ENCODE measurements around the gene SUPT16H.
A peak's percentile ranks its signal among the peaks of the same experiment; 100 is the strongest.
"Not testable (repeated sequence)": the region's sequence is repeated elsewhere in the genome, so short reads cannot be mapped to it uniquely, and the experiment has no call there.

SUPT16H gene

DNA sequence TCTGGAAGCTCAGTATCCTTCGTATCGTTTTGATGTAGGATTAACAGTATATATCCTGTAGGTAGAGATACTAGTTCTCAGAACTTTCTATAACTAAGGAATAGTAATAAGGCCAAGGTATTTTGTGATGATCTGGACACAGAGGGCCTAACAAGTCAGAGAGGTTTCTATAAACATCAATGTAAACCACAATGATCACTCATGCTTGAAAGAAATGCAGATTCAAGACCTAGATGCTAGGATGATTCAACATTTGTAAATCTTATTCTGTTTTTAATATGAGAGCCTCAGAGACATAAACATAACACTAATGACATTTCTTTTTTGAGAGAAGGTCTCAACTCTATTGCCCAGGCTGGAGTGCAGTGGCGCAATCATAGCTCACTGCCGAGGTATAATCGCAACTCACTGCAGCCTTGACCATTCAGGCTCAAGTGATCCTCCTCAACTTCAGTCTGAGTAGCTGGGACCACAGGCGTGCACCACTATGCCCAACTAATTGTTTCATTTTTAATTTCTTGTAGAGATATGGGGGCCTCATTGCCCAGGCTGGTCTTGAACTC, 16.2 kb downstream of the SUPT16H start:
- no peak for DNase-seq (ENCODE audit: low read depth)

DNA sequence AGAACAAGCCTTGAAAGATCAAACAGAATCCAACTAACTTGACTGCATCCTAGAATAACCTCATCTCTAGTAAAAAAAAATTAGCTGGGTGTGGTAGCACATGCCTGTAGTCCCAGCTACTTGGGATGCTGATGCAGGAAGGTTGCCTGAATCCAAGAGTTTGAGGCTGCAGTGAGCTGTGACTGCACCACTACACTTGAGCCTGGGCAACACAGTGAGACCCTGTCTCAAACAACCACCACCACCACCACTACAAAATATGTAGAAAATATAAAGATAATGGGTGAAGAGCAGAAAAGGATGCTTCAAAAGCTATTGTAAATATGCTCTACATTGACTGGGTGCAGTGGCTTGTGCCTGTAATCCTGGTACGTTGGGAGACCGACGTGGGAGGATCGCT, 27.3 kb downstream of the SUPT16H start:
- DNase-seq (ENCODE audit: low read depth): no peak

DNA sequence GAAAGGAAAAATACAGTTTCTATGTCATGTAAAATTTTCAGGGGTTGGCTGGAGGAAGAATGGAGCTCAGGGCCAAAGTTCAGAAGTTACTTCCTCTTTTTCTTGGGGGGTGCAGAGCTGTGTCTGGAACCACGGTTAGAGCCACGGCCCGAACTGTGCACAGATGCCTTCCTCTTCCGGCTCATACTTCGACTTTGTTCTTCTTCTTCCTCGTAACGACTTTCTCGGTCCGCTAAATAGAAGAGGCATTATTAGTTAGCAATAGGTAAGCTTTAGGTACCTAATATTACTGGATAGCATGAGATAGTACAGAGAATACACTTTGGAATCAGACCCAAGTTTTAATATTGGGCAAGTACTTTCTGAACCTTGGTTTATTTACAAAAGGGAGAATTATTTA, 31.2 kb downstream of the SUPT16H start:
- DNase-seq (ENCODE audit: low read depth): no peak

DNA sequence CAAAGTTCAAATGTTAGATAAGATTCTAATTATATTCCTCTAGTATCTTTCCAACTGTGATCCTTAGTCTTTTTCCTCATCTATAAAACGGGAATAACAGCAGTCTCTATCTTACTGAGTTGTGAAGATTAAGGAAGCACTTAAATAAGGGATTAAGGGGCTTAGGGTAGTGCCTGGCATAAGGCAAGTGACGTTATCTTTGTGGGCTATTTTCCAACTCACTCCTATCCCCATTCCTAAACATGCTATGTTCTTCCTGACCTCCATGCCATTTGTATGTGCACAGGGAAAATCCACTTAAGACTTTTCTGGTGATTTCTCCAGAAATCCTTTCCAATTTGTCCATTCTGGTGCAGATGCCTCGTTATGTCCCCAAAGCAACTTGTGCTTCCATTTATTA, 33.3 kb downstream of the SUPT16H start:
- DNase-seq (ENCODE audit: low read depth): no peak

DNA sequence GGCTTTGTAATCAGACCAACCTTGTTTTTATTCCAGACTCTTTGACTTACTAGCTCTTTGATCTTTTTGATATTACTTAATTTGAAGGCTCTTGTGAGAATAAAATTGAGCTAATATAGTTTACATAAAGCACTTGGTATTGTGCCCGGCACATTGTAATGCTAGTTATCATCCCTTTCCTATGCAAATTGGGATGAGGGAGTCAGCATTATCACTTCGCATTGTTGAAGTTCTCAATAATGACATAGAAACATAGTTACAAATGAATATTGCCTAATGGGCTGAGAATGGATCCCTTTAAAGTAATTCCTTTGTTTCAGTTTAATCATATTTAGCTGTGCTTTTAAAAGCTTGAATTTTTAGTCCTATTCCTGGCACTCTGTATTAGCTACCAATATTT, 36.6 kb downstream of the SUPT16H start:
- DNase-seq (ENCODE audit: low read depth): no peak

DNA sequence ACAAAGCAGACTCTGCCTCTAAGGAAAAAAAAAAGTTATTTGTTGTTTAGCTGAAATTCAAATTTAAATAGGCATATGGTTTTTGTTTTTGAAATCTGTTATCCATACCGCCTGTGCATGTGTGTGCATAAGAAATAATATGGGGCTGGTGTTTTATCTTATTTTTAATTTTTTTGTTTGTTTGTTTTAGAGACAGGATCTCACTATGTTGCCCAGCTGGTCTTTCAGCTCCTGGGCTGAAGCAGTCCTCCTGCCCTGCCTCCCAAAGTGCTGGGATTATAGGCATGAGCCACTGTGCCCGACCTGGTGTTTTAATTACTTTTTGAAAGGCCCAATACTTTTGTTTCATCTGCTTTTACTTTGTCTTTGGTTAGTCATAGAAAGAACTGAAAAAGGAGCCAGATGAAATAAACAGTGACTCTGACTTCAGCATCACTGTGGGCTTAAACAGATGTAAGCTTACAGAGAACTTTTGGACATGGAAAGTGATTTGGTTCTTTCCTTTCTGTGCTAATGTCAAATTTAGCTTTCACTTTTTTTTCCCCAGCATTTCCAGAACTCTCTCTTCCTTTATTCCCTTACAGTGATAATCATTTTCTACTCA, 37.2 kb downstream of the SUPT16H start:
- DNase-seq (ENCODE audit: low read depth): no peak

DNA sequence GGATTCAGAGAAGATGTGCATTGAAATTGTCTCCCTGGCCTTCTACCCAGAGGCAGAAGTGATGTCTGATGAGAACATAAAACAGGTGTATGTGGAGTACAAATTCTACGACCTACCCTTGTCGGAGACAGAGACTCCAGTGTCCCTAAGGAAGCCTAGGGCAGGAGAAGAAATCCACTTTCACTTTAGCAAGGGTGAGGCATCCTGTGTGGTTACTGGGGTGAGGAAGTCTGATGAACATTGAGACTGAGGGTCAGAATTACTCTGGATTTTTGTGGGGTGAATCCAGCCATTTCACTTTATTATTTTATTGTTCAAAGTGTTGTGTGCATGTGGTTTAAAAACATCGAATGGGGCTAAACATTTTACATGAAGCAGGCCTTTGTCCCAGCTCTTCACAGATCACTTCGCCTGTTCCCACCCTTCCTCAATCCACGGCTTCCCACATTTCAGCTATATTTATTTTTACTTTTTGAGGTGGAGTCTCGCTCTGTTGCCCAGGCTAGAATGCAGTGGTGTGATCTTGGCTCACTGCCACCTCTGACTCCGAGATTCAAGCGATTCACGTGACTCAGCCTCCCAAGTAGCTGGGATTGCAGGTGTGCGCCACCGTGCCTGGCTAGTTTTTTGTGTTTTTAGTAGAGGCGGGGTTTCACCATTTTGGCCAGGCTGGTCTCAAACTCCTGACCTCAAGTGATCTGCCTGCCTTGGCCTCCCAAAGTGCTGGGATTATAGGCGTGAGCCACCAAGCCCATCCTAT, 40.6 kb downstream of the SUPT16H start:
- no peak for DNase-seq (ENCODE audit: low read depth)

DNA sequence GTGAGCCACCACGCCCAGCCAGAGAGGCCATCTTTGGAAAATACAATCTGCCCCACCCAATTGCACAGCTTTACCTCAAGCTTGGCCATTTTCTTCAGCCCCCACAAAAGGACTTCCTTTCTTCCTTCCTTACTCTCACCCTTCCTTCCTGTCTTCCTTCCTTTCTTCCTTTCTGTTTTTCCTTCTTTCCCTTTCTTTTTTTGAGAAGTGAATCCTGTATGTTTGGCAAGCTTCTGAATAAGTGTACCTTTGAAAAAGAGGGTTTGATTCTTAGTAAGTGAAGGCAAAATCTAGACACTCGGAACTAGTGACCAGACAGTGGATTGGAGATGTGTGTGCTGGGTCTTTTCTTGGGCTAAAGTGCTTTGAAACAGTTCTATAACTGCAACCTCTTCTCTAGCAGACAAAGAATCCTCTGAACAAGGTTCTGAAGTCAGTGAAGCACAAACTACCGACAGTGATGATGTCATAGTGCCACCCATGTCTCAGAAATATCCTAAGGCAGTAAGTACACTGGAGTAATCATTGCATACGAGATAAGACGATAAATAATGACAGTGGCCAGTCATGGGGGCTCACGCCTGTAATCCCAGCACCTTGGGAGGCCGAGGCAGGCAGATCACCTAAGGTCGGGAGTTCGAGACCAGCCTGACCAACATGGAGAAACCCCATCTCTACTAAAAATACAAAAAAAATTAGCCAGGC, 49.5 kb downstream of the SUPT16H start:
- no peak for DNase-seq (ENCODE audit: low read depth)

DNA sequence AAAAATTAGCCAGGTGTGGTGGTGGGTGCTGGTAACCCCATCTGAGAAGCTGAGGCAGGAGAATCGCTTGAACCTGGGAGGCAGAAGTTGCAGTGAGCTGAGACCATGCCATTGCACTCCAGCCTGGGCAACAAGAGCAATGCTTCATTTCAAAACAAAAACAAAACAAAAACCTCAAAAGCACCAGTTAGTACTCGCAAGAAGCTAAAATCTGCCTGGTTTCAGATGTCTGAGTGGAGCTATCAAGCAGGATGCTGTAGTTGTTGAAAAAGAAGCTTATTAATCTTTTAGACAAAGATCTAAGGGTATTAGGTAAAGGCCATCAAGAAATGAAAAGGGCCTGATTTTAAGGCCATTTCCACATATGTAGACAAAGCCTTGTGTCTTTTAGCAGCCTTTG, 50.9 kb downstream of the SUPT16H start:
- no peak for DNase-seq (ENCODE audit: low read depth)

DNA sequence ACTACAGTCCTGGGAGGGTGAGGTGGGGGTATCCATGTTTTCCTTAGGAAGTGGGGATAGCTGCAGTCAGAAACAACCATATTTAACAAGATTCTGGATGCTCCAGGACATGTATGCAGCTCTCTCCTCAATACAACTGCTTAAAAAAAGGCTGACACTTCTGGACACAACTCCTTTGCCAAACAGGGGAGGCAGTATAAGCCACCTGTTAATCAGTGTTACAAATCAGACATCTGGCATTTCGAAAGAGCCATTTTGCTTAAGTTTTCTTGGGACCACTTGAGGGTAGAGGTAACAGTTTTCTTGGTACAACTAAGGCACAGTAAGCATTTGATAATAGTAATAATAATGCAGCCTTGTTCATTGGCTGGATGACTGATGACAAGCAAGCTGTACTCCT, 56.8 kb downstream of the SUPT16H start:
- DNase-seq (ENCODE audit: low read depth): no peak

DNA sequence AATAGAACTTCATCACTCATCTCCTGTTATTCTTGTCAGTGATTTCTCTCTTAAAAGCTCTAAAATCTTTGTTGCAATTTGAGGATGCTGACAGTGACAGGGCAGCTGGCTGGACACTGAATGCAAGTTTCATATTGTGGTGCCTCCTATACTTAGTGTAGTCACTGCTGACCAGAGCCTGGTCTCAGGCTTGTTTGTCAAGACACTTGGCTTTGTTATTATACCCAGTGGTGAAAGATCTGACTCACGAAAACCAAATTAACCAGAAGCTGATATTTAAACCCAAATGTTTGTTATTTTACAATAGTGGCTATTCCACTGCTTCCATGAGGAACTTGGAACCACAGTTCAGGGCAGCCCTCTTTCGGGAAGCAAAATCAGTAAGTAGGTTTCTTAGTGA, 61.1 kb downstream of the SUPT16H start:
- no peak for DNase-seq (ENCODE audit: low read depth)

DNA sequence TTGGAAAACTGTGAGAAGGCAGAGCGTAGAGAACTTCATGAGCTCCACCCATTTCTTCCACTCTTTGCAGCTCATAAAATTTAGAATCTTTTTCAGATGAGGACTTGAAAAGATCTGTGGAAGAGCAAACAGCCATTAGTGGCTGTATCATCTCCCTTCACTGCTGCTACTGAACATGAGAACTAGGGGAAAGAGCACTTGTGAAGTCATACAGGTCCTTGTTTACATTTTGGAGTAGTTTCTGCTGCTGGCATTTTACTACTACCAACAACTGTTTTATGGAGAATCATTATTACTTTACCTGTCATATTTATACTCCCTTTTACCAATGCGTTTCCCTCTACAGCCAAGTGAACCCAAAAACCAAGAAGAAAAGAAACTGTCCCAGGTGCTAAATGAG, 62.9 kb downstream of the SUPT16H start:
- no peak for DNase-seq (ENCODE audit: low read depth)

DNA sequence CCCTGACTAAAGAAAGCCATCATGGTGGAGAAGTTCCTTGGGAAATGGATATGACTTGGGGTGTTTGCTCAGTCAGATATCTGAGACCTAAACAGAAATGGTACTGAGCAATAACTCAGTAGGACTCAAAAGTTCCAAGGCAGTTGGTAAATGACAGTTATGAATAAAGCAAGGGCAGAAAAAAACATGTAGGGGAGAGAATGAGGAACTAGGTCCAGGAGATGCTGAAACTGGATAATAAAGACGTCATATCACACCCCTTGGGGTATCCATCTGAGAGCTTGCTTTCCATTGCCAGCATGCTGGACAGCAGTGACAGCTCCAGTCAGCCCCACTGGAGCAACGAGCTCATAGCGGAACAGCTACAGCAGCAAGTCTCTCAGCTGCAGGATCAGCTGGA, 66.4 kb downstream of the SUPT16H start:
- DNase-seq (ENCODE audit: low read depth): no peak

DNA sequence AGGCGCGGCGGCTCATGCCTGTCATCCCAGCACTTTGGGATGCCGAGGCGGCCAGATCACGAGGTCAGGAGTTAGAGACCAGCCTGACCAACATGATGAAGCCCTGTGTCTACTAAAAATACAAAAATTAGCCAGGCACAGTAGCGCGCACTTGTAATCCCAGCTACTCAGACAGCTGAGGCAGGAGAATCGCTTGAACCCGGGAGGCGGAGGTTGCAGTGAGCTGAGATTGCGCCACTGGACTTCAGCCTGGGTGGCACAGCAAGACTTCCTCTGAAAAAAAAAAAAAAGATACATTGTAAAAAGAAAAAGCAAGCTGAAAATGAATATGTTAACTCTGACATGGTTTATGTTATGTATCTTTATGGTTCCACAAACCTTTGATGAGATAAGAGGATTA, 70.3 kb downstream of the SUPT16H start:
- DNase-seq (ENCODE audit: low read depth): no peak

DNA sequence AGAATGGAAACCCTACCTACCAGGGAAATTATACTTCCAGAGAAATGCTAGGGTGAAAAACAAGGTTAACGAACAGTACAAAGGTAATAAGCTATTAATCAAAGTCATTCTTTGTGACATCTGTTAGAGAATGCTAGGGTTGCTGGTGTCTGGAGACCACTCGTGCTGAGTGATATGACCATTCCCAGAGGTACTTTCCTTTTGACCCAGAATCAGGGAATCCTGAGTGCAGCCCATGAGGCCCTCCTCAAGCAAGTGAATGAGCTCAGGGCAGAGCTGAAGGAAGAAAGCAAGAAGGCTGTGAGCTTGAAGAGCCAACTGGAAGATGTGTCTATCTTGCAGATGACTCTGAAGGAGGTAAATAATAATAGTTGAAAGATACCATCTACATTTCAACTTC, 72.2 kb downstream of the SUPT16H start:
- no peak for DNase-seq (ENCODE audit: low read depth)

DNA sequence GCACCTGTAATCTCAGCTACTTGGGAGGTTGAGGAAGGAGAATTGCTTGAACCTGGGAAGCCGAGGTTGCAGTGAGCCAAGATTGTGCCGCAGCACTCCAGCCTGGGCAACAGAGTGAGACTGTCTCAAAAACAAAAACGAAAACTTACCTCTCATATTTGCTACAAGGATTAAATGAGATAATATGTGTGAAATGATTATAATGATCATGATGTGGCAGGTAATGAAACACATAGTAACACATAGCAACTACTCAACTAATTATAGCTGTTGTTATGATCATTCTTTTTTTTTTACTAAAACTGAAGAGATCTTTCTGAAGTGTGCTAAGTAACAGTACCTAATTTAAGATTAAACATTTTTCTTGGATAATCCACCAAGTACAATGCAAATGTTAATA, 73.9 kb downstream of the SUPT16H start:
- no peak for DNase-seq (ENCODE audit: low read depth)

DNA sequence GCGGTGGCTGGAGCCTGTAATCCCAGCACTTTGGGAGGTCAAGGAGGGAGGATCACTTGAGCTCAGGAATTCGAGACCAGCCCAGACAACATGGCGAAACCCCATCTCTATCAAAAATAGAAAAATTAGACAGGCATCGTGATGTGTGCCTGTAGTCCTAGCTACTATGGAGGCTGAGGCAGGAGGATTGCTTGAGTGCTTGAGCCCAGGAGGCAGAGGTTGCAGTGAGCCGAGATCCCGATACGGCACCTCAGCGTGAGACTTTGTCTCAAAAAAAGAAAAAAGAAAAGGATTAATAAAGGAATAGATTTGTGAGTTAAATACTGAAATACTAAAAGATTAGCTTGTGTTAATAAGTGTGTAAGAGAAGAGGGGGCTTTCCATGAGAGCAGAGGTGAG, 74.6 kb downstream of the SUPT16H start:
- DNase-seq (ENCODE audit: low read depth): no peak

DNA sequence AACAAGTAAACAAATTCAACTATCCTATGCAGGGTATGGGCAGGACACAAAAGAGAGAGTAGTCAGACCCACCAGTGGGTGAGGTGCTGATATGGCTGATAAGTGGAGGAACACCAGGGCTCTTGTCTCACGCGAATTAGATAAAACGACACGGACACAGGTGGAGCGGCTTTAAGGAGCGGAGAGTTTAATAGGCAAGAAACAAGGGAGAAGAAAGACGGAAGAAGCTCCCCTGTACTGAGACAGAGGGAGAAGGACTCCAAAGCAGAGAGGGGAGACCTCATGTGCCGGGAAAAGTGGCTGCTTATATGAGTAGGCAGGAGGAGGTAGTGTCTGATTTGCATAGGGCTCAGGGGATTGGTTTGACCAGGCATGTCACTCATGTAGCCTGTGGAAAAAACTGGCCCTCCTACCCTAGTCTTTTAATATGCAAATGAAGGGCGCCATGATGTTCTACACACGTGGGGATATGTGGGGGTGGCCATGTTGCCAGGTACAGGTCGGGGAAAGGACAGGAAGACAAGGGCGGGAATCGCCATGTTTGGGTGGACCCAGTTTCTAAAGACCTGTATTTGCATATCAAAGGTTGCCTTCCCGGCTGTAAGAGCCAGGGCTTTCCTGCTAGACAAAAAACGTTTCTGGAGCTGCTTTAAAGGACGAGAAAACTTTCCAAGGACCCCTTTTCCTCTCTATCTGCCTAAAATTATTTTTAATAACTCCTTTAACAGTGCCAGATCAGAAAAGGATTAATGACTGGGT, 75.2 kb downstream of the SUPT16H start:
- DNase-seq (ENCODE audit: low read depth): peak; percentile 26

DNA sequence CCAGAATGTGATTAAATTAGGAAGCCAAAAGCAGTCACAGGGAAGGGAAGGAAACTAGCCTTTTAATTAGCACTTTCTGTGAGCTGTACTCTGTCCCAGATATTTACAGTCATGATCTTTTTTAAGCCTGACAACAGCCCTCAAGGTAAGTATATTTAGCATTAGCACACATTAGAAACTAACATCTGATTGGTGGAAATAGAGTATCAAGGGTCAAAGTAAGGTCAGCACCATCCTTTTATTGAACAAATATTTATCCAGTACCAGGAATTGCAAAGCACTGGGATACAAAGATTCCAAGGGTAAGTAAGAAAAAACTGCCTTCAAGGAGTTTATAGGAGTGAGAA, 75.7 kb downstream of the SUPT16H start:
- DNase-seq (ENCODE audit: low read depth): no peak

DNA sequence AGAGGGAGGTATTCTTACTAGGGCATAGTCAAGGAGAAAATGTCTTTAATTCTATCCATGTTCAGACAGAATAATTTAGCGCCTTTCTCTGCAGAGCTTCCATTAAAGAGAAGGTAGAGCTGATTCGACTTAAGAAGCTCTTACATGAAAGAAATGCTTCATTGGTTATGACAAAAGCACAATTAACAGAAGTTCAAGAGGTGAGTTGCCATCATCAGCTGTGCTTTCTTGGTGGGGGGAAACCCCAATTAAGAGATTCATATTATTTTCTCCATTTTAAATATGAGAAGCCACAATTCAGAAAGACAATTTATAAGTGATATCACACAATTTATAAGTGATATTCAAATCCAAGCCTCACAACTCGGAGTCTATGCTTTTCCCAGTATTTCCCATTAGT, 76.2 kb downstream of the SUPT16H start:
- no peak for DNase-seq (ENCODE audit: low read depth)

DNA sequence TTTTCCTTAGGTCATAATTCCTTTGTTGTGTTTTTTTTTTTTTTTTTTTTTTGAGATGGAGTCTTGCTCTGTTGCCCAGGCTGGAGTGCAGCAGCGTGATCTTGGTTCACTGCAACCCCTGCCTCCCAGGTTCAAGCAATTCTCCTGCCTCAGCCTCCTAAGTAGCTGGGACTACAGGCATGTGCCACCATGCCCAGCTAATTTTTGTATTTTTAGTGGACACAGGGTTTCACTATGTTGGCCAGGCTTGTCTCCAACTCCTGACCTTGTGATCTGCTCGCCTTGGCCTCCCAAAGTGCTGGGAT, 81.0 kb downstream of the SUPT16H start:
- DNase-seq (ENCODE audit: low read depth): not testable (repeated sequence)

DNA sequence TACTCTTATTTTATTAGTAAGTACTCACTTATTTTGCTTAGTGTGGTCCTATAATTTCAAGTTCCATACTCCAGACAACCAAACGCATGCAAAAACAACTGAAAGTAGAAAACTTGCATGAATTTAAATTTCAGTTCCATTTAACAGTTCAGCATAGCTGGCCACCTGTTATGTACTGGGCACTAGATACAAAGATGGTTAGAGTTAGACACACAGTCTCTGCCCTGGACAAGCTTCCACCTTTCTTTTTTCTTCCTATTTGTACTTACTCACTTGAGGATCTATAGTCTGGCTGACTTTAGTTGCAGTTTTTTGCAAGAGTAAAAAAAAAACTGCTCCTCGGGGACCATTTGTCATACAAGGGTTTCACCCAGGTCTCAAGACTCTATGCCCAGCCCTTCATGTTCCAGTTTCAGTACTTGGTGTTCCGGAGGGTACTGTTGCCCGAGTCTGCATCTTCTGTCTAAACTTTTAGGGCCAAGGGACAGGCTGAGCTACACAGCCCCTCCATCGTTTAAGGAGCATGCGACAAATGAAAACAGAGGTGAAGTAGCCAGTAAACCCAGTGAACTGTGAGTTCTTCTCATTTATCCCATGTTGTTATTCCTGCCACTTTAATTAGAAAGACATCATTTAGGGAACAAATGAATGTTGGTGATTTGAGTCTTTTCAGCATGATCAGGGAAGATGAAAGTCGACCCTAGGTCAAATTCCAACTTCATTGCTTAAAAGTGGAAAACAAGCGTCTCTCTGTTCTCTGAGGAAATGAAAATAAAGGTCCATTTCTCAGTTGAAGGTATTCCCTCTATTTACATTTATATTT, 81.6 kb downstream of the SUPT16H start:
- no peak for DNase-seq (ENCODE audit: low read depth)

Measured in stimulated activated CD8-positive, alpha-beta memory T cell treated with anti-CD3 and anti-CD28 coated beads, Interleukin-15, amount 100 ng/mL, for 24 hours (primary cell).